ENCODE data around the gene ERRFI1.

ERRFI1 gene

DNA sequence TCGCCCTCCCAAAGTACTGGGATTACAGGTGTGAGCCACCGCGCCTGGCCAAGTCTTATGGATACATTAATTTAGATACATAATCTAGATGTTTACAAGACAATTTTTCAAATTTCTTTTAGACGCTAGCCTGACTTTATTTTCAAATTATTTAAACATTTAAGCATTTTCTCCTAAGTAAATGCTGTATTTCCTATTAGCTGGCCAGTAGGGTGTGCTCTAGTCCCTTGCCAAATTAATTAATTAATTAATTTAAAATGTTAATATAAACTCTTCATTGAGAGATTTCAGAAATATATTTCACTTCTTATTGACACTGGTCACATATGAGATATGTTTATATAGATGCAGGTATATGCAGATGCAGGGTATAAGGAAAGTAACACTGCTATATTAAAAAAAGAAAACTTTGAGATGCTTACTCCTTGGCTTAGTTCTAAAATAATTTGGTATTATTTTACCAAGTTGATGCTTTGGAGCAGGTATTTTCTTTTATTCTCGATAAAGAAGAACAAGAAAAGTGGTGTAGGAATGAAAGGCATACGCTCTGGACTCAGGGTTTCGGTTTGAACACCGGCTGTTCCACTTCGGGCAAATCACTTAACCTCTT, 5.2 kb upstream of the ERRFI1 start:
- peak; percentile 34 for DNase-seq (ENCODE audit: low spot score)
- TF ChIP-seq, protein P1, sequence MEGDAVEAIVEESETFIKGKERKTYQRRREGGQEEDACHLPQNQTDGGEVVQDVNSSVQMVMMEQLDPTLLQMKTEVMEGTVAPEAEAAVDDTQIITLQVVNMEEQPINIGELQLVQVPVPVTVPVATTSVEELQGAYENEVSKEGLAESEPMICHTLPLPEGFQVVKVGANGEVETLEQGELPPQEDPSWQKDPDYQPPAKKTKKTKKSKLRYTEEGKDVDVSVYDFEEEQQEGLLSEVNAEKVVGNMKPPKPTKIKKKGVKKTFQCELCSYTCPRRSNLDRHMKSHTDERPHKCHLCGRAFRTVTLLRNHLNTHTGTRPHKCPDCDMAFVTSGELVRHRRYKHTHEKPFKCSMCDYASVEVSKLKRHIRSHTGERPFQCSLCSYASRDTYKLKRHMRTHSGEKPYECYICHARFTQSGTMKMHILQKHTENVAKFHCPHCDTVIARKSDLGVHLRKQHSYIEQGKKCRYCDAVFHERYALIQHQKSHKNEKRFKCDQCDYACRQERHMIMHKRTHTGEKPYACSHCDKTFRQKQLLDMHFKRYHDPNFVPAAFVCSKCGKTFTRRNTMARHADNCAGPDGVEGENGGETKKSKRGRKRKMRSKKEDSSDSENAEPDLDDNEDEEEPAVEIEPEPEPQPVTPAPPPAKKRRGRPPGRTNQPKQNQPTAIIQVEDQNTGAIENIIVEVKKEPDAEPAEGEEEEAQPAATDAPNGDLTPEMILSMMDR (IDR thresholded peaks at IDR 0.05; ENCODE audit: borderline replicate concordance, control extremely low read depth, extremely low read depth, insufficient read depth, missing control alignments), result peak; percentile 20
- in situ Hi-C loops (cut with MboI; ENCODE audit: low sequenced_read_pairs, unreplicated experiment), result loop anchor here (10.0 kb wide), 1 partner anchor 284 kb away; the partner anchor contains the start of gene SLC45A1

DNA sequence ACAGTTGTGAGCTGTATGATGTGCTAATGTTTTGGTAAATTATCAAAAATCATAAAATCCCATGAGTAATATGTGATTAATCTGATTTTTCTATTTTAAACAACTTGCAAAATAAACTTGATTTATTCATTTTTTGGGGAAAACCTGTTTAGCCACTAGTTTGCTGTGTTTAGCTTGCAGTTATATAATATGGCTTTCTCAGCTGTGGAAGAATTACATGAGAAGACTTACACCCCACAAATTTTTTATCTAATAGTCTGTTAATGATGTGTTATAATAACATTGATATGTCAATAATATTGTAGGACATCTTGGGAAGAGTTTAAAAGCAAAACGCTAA, 2.4 kb upstream of the ERRFI1 start:
- TF ChIP-seq, protein P1 (IDR thresholded peaks at IDR 0.05; ENCODE audit: borderline replicate concordance, control extremely low read depth, extremely low read depth, insufficient read depth, missing control alignments), result no peak
- no peak for DNase-seq (ENCODE audit: low spot score)
- in situ Hi-C loops (cut with MboI; ENCODE audit: low sequenced_read_pairs, unreplicated experiment), result no loop called here

DNA sequence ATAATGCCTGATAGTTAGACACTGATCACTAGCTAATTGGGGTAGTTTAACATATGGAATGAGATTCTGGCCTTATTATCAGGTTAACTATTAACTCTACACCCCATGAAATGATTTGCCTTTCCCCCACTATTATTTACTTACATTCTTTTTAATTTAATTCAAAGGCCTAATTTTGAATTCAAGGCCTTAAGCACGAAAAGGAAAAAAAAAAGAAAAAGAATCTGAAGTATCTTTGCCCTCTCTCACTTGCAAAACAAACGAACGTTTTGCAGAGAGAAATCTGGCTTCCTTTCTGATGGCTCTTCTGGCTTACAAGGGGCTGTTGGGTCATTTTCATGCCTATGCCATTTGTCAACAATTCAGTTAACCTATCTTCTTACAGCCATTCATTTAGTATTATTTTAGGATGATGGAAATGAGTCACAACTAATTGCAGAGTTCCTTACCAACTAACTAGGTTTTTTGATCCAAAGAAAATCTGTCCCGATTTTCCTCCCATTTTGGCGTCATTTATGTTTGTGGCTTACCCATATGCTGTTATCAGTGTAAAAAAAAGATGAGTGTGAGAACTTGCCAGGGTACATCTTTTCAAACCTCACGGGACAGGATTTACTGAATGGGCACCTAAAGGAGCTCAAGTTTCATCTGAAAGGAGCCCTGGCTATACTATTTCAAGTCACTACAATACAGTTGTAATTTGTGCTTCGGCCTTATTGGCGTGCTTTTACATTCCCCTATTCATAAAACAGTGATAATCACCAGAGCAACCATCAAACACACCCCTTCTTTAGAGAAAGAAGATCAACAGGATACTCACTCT, 1.9 kb upstream of the ERRFI1 start:
- in situ Hi-C loops (cut with MboI; ENCODE audit: low sequenced_read_pairs, unreplicated experiment), result no loop called here
- TF ChIP-seq, protein P1 (IDR thresholded peaks at IDR 0.05; ENCODE audit: borderline replicate concordance, control extremely low read depth, extremely low read depth, insufficient read depth, missing control alignments), result no peak

GRCh38 chr1:8026976-8027747, 1.1 kb upstream of the ERRFI1 start:
- no peak for DNase-seq (ENCODE audit: low spot score)
- TF ChIP-seq, protein P1 (IDR thresholded peaks at IDR 0.05; ENCODE audit: borderline replicate concordance, control extremely low read depth, extremely low read depth, insufficient read depth, missing control alignments), result no peak
- in situ Hi-C loops (cut with MboI; ENCODE audit: low sequenced_read_pairs, unreplicated experiment), result no loop called here

More for the DNA sequence above, 1.9 kb upstream of the ERRFI1 start:
- DNase-seq (ENCODE audit: low spot score), result no peak

- TF ChIP-seq, protein P1 (IDR thresholded peaks at IDR 0.05; ENCODE audit: borderline replicate concordance, control extremely low read depth, extremely low read depth, insufficient read depth, missing control alignments), result no peak
- in situ Hi-C loops (cut with MboI; ENCODE audit: low sequenced_read_pairs, unreplicated experiment), result no loop called here
- DNase-seq (ENCODE audit: low spot score), result no peak
These were observed 401 bp downstream of the ERRFI1 start for GRCh38 chr1:8025671-8026144.

DNA sequence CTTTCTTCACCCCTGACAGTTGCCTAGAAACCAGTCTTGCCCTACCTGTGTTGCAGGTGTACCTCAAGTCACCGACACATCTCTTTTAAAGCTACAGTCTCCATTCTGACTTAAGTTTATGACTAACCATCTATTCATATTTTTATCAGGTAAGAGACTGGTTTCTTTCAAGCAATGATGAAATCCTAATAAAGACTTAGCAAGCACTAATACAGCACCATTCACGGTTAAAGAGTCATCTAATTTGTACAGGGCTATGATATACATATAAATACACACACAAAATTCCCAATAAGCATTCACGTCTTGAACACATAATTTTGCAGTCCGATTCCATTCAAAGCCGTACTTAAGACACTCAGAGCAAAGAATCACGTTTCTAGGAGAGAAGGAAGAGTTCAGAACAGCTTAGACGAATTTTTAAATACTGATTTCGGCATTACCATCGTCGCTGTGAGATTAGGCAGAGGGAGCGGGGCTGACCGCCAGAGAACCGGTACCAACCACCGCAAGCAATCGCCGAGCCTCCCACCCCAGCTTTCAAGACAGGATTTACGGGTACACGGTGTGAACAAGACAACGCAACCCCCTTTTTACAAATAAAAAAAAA, 943 bp downstream of the ERRFI1 start:
- TF ChIP-seq, protein P1 (IDR thresholded peaks at IDR 0.05; ENCODE audit: borderline replicate concordance, control extremely low read depth, extremely low read depth, insufficient read depth, missing control alignments), result no peak
- DNase-seq (ENCODE audit: low spot score), result no peak
- in situ Hi-C loops (cut with MboI; ENCODE audit: low sequenced_read_pairs, unreplicated experiment), result no loop called here
